Ectodermal cell (in vitro differentiated cells): ENCODE measurements around the gene MFF.

ENCODE experiments used
- H3K27ac ChIP-seq: 2 replicates; pipeline ENCODE4 v1.7.0; 2013; ENCODE audit warnings: mild to moderate bottlenecking, low read depth, low read length; ENCODE audit not compliant: insufficient read depth, poor library complexity, severe bottlenecking
- H3K27me3 ChIP-seq: 2 replicates; pipeline ENCODE4 v1.7.0; 2013; ENCODE audit warnings: mild to moderate bottlenecking, low read length; ENCODE audit not compliant: insufficient read depth, control insufficient read depth, poor library complexity, severe bottlenecking
- H3K36me3 ChIP-seq: one replicate; pipeline ENCODE4 v1.7.0; 2013; ENCODE audit warnings: low read length; ENCODE audit not compliant: control insufficient read depth, insufficient read depth
- H3K4me1 ChIP-seq: one replicate; pipeline ENCODE4 v1.7.0; 2013; ENCODE audit warnings: low read length; ENCODE audit not compliant: control insufficient read depth, insufficient read depth
- H3K4me3 ChIP-seq: 2 replicates; pipeline ENCODE4 v1.7.0; 2013; ENCODE audit warnings: low read depth, low read length, control low read depth; ENCODE audit not compliant: insufficient read depth
- H3K9me3 ChIP-seq: 2 replicates; pipeline ENCODE4 v1.7.0; 2013; ENCODE audit warnings: mild to moderate bottlenecking, low read length, moderate library complexity; ENCODE audit not compliant: control insufficient read depth
- WGBS, 2 experiments: methylation state at CpG; one replicate each; pipeline ENCODE4 v1.1.7; 2013; ENCODE audit warnings: missing lambda C conversion rate in 2 of 2; 5-methylcytosine and 5-hydroxymethylcytosine counted together

The MFF gene

GRCh38 chr2:227326783-227327182, 1.7 kb downstream of the MFF start:
- no peak overlapping the region for H3K4me3 ChIP-seq
- 94 to 97% methylated on average over 6 of the region's 6 CpGs for WGBS, 2 experiments
- peaks cover 12% of the 10 kb centered on the region for H3K4me1 ChIP-seq
- no peaks in the 10 kb centered on the region for H3K27me3 ChIP-seq
- no peak overlapping the region for H3K27ac ChIP-seq
- no peaks in the 10 kb centered on the region for H3K36me3 ChIP-seq
- no peaks in the 10 kb centered on the region for H3K9me3 ChIP-seq

GRCh38 chr2:227335713-227336112, 10.7 kb downstream of the MFF start:
- peaks cover 16% of the 10 kb centered on the region for H3K36me3 ChIP-seq
- no peaks in the 10 kb centered on the region for H3K9me3 ChIP-seq
- no peak overlapping the region for H3K4me3 ChIP-seq
- H3K4me1 ChIP-seq, result no peaks in the 10 kb centered on the region
- H3K27me3 ChIP-seq, result no peaks in the 10 kb centered on the region
- 94 to 95% methylated on average over 1 of the region's 1 CpG for WGBS, 2 experiments
- no peak overlapping the region for H3K27ac ChIP-seq

- no peaks in the 10 kb centered on the region for H3K27me3 ChIP-seq
- H3K4me1 ChIP-seq, result no peaks in the 10 kb centered on the region
- 93 to 94% methylated on average over 2 of the region's 2 CpGs for WGBS, 2 experiments
- no peak overlapping the region for H3K27ac ChIP-seq
- H3K4me3 ChIP-seq, result no peak overlapping the region
- H3K9me3 ChIP-seq, result no peaks in the 10 kb centered on the region
- peaks cover 16% of the 10 kb centered on the region for H3K36me3 ChIP-seq
Observed at GRCh38 chr2:227337442-227337841, 12.4 kb downstream of the MFF start.

DNA sequence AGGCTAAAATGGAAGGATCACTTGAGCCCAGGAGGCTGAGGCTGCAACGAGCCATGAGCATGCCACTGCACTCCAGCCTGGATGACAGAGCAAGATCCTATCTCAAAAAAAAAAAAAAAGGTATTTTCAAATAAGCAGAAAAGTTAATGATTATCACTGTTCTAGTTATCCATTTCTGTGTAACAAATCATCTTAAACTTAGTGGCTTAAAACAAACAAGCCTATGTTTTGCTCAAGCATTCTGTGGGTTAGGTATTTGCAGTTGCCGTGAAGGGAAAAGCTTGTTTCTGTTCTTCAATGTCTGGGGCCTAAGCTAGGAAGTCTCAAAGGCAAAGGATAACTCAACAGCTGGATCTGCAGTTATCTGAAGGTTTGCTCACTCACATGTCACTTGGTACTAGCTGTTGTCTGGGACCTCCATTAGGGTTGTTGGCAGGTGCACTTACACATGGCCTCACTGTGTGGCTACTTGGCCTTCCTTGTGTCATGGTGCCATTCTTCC, 14.1 kb downstream of the MFF start:
- H3K27me3 ChIP-seq, result no peaks in the 10 kb centered on the region
- no peak overlapping the region for H3K27ac ChIP-seq
- WGBS, 2 experiments, result 96 to 97% methylated on average over 2 of the region's 2 CpGs
- H3K36me3 ChIP-seq, result peaks cover 16% of the 10 kb centered on the region
- no peak overlapping the region for H3K4me3 ChIP-seq
- no peaks in the 10 kb centered on the region for H3K9me3 ChIP-seq
- H3K4me1 ChIP-seq, result no peaks in the 10 kb centered on the region

- WGBS, 2 experiments, result 83 to 95% methylated on average over 6 of the region's 6 CpGs
- no peak overlapping the region for H3K27ac ChIP-seq
Observed at GRCh38 chr2:227340106-227340505, 15.1 kb downstream of the MFF start.

DNA sequence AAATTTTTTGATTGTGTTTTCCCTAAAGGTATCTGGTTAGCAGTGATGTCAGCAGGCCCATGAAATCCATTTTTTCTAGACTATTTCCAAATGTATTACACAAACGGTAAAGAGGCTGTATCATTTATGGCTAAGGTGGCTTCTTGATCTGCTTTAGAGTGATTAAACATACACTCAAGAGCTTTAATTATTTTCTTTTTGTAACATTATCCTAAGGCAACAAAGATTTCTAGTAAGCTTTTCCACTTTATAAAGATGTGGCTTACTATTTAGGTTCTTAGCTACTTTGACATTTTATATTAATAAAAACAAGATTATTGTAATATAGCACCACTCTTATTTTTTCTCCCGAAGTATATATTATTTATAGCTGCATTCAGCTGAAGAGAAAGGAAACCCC, 16.5 kb downstream of the MFF start:
- no peaks in the 10 kb centered on the region for H3K9me3 ChIP-seq
- H3K4me1 ChIP-seq, result no peaks in the 10 kb centered on the region
- H3K36me3 ChIP-seq, result peaks cover 11% of the 10 kb centered on the region
- no peak overlapping the region for H3K4me3 ChIP-seq
- no peaks in the 10 kb centered on the region for H3K27me3 ChIP-seq
- WGBS, 2 experiments, result 100% methylated on average over 1 of the region's 2 CpGs; no CpG with 5 or more reads in 1 of the 2 experiments
- no peak overlapping the region for H3K27ac ChIP-seq

More at GRCh38 chr2:227340106-227340505, 15.1 kb downstream of the MFF start:
- no peaks in the 10 kb centered on the region for H3K4me1 ChIP-seq
- H3K9me3 ChIP-seq, result no peaks in the 10 kb centered on the region
- peaks cover 16% of the 10 kb centered on the region for H3K36me3 ChIP-seq
- H3K27me3 ChIP-seq, result no peaks in the 10 kb centered on the region
- no peak overlapping the region for H3K4me3 ChIP-seq

DNA sequence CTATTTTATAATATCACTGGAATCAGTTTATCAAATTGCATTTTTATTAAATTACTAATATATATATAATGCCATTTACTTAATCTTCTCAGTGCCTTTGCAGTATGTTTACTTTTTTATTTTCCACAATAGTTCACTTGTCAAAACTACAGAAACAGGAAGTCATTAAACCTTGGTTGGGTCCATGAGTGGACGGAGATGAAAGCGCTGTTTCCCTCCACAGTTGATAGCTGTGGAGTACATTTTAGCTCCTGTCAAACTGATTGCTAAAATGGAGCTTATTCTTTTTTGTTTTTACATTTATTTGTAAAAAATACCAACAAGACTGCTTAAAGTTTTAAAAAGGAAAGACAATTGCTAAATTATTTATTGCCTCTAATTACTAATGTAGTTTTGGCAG, 19.2 kb downstream of the MFF start:
- H3K4me1 ChIP-seq, result no peaks in the 10 kb centered on the region
- H3K27me3 ChIP-seq, result no peaks in the 10 kb centered on the region
- H3K4me3 ChIP-seq, result no peak overlapping the region
- H3K36me3 ChIP-seq, result peaks cover 10% of the 10 kb centered on the region
- H3K27ac ChIP-seq, result no peak overlapping the region
- 88 to 95% methylated on average over 2 of the region's 2 CpGs for WGBS, 2 experiments
- H3K9me3 ChIP-seq, result no peaks in the 10 kb centered on the region

DNA sequence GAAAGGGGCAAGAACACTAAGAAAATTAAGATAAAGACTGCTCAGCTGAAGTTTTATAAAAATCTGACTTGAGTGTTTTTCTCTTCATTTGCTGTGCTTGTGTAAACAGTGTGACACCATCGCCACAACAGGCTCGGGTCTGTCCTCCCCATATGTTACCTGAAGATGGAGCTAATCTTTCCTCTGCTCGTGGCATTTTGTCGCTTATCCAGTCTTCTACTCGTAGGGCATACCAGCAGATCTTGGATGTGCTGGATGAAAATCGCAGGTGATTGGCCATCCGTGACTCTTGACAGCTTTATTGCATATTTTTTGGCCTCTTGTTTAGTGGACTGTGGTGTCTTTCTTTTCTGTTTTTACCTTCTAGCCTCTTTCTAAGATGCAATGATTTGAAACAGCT, 22.1 kb downstream of the MFF start:
- no peak overlapping the region for H3K27ac ChIP-seq
- H3K4me1 ChIP-seq, result no peaks in the 10 kb centered on the region
- peaks cover 6% of the 10 kb centered on the region for H3K36me3 ChIP-seq
- WGBS, 2 experiments, result 81 to 85% methylated on average over 7 of the region's 7 CpGs
- no peaks in the 10 kb centered on the region for H3K27me3 ChIP-seq
- H3K4me3 ChIP-seq, result no peak overlapping the region
- no peaks in the 10 kb centered on the region for H3K9me3 ChIP-seq

DNA sequence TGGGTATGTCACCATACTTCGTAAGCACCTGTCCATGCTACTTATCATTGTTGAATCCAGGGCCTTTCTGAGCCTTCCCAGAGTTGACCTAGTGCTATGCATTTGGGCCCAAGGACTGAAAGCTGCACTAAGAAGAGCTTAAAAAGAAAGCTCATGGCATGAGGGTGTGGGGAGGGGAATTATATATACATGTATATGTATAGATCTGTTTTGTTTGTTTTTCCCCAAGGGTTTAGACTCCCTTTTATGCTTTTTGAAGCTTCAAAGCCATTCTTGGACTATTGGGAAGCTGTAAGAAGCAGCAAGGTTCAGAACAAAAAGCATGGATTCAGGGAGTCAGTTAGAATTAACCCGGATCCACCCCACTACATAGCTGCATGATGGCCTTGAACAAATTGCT, 23.3 kb downstream of the MFF start:
- WGBS, 2 experiments, result 92 to 96% methylated on average over 2 of the region's 2 CpGs

DNA sequence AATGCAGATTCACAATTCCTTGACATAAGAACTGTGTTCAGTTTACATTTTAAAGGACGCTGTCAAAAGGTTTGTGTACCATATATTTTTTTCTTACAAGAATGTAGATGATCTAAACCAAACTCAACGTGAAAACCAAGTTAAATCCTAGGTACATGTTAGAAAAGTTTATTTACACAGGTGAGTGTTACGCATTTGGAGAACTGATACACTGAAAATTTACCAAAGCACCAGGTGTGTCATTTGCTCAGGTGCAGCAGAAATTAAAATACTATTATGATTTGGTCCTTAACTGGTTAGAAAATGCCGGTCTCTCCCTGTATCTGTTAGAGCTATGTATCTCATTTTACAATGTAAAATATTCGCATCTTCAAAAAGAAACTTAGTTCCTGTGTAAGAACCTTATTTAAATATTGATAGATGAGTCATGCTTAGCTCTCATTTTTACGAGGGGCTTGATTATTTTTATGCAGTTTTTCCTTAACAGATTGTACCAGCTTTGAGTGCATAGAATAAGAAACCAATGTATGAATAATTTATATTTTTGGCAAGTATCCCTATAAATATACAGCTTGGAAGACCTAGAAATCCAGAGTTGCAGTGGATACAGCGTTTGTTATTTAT, 25.1 kb downstream of the MFF start:
- no peaks in the 10 kb centered on the region for H3K4me1 ChIP-seq

More for the DNA sequence above, 23.3 kb downstream of the MFF start:
- H3K9me3 ChIP-seq, result no peaks in the 10 kb centered on the region
- no peak overlapping the region for H3K4me3 ChIP-seq
- no peaks in the 10 kb centered on the region for H3K27me3 ChIP-seq
- H3K36me3 ChIP-seq, result no peaks in the 10 kb centered on the region
- no peaks in the 10 kb centered on the region for H3K4me1 ChIP-seq
- no peak overlapping the region for H3K27ac ChIP-seq

More for the DNA sequence above, 25.1 kb downstream of the MFF start:
- H3K4me3 ChIP-seq, result no peak overlapping the region
- H3K36me3 ChIP-seq, result no peaks in the 10 kb centered on the region
- no peak overlapping the region for H3K27ac ChIP-seq
- WGBS, 2 experiments, result 97 to 100% methylated on average over 3 to 6 of the region's 7 CpGs
- no peaks in the 10 kb centered on the region for H3K27me3 ChIP-seq
- no peaks in the 10 kb centered on the region for H3K9me3 ChIP-seq
